Measurements from ENCODE around the gene NNMT.

GRCh38 chr11:114253771-114254170, 42.4 kb upstream of the NNMT start:
- TF ChIP-seq EZH2 (IDR thresholded peaks at IDR 0.05) (no peak), POLR2AphosphoS5 (IDR thresholded peaks at IDR 0.05; ENCODE audit: borderline replicate concordance, low read depth, low read length) (no peak), FOXP2 (optimal IDR thresholded peaks at IDR 0.05; ENCODE audit: control extremely low read depth, extremely low read length, insufficient read depth) (no peak)

Measured in SK-N-MC (cell line).